ENCODE measurements around the gene EFHB.

GRCh38 chr3:19972054-19972453 is 38.0 kb upstream of the EFHB start:
- TF ChIP-seq BCL3 (IDR thresholded peaks at IDR 0.05; ENCODE audit: borderline replicate concordance, insufficient read depth, low read depth, low read length, poor library complexity, severe bottlenecking) = no peak
- TF ChIP-seq, protein P1, sequence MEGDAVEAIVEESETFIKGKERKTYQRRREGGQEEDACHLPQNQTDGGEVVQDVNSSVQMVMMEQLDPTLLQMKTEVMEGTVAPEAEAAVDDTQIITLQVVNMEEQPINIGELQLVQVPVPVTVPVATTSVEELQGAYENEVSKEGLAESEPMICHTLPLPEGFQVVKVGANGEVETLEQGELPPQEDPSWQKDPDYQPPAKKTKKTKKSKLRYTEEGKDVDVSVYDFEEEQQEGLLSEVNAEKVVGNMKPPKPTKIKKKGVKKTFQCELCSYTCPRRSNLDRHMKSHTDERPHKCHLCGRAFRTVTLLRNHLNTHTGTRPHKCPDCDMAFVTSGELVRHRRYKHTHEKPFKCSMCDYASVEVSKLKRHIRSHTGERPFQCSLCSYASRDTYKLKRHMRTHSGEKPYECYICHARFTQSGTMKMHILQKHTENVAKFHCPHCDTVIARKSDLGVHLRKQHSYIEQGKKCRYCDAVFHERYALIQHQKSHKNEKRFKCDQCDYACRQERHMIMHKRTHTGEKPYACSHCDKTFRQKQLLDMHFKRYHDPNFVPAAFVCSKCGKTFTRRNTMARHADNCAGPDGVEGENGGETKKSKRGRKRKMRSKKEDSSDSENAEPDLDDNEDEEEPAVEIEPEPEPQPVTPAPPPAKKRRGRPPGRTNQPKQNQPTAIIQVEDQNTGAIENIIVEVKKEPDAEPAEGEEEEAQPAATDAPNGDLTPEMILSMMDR (IDR thresholded peaks at IDR 0.05 in 2 of 3, conservative IDR thresholded peaks at IDR 0.05 in 1 of 3; ENCODE audit: control insufficient read depth in 2 of 3, extremely low read depth in 1 of 3, insufficient read depth in 1 of 3, low read depth in 3 of 3, low read length in 3 of 3) = no peak
- TF ChIP-seq, protein P2, sequence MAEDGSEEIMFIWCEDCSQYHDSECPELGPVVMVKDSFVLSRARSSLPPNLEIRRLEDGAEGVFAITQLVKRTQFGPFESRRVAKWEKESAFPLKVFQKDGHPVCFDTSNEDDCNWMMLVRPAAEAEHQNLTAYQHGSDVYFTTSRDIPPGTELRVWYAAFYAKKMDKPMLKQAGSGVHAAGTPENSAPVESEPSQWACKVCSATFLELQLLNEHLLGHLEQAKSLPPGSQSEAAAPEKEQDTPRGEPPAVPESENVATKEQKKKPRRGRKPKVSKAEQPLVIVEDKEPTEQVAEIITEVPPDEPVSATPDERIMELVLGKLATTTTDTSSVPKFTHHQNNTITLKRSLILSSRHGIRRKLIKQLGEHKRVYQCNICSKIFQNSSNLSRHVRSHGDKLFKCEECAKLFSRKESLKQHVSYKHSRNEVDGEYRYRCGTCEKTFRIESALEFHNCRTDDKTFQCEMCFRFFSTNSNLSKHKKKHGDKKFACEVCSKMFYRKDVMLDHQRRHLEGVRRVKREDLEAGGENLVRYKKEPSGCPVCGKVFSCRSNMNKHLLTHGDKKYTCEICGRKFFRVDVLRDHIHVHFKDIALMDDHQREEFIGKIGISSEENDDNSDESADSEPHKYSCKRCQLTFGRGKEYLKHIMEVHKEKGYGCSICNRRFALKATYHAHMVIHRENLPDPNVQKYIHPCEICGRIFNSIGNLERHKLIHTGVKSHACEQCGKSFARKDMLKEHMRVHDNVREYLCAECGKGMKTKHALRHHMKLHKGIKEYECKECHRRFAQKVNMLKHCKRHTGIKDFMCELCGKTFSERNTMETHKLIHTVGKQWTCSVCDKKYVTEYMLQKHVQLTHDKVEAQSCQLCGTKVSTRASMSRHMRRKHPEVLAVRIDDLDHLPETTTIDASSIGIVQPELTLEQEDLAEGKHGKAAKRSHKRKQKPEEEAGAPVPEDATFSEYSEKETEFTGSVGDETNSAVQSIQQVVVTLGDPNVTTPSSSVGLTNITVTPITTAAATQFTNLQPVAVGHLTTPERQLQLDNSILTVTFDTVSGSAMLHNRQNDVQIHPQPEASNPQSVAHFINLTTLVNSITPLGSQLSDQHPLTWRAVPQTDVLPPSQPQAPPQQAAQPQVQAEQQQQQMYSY (CRISPR knock-in tag; IDR thresholded peaks at IDR 0.05) = no peak
- TF ChIP-seq MXI1 (IDR thresholded peaks at IDR 0.05; ENCODE audit: low read depth, low read length) = no peak

Measured in GM12878 (cell line).